ENCODE results near the gene ARMC3. TPM values are rescaled to one million over a fixed set of nuclear protein-coding genes. Genes with fewer than 3 reads are reported as not detected.

The ARMC3 gene, protein sequence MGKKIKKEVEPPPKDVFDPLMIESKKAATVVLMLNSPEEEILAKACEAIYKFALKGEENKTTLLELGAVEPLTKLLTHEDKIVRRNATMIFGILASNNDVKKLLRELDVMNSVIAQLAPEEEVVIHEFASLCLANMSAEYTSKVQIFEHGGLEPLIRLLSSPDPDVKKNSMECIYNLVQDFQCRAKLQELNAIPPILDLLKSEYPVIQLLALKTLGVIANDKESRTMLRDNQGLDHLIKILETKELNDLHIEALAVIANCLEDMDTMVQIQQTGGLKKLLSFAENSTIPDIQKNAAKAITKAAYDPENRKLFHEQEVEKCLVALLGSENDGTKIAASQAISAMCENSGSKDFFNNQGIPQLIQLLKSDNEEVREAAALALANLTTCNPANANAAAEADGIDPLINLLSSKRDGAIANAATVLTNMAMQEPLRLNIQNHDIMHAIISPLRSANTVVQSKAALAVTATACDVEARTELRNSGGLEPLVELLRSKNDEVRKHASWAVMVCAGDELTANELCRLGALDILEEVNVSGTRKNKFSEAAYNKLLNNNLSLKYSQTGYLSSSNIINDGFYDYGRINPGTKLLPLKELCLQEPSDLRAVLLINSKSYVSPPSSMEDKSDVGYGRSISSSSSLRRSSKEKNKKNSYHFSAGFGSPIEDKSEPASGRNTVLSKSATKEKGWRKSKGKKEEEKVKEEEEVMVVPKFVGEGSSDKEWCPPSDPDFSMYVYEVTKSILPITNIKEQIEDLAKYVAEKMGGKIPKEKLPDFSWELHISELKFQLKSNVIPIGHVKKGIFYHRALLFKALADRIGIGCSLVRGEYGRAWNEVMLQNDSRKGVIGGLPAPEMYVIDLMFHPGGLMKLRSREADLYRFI
- under 1 TPM in 1 of 9 donors, not detected in 8; 0.17 TPM for total RNA-seq
- not detected for polyA plus RNA-seq
- long read RNA-seq, donor 1 = 0 reads
- long read RNA-seq, donor 2 = 0 reads
- long read RNA-seq, donor 3 = 0 reads
- long read RNA-seq, donor 4 = 0 reads
- long read RNA-seq, donor 5 = 0 reads
- long read RNA-seq, donor 6 = 0 reads
- long read RNA-seq, donor 7 = 0 reads
- long read RNA-seq, donor 8 = 0 reads
- long read RNA-seq, donor 9 = 0 reads
- long read RNA-seq, donor 10 = 0 reads

DNA sequence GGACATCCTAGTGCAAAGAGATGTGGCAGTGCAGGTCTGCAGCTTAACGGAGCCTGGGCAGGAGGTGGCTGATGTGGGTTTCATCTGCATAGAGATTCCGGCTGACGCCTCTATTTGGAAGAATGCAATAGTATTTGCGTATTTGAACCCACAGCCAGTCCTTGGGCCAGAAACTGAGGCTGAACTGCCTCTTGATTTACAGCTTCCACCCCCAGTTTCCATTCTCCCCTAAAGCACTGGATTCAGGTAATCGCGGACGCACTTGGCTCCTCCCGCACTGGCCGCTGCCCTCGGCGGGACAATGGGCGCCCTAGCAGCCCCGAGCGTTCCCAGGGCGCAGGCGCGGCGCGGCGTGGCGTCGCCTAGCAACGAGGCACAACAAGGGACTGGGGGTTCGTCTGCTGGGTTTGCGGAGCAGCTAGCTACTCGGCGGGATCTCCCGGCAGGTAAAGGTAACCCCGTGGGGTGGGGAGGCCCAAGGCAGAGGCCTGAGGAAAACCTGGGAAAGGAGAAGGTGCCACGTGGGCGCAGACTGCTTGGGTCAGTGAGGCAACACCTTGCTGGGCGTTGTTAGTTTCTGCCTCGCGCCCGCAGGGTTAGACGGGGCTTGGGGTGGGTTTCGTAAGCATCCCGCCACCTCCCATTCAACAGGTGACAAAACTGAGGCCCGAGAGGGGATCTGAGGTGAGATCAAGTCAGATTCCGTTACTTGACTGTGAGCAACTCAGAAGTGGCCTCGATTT, at the start of gene ARMC3:
ARMC3 (plus strand) TSS at position 393 of the 743 bp plus-strand sequence. CDS start 3,944 bp downstream, outside the sequence.
- no peaks in the 10 kb centered on the region for H3K4me1 ChIP-seq (replicated peaks in 1 of 2)
- H3K36me3 ChIP-seq (replicated peaks in 1 of 2) = no peaks in the 10 kb centered on the region
- H3K4me3 ChIP-seq = peak within 1 kb of the TSS in 2 of 4 donors; percentile 0 to 56
- no peak within 1 kb of the TSS for H3K27ac ChIP-seq
- 11 to 18% (median 14%) methylated on average over 21 to 41 of the region's 41 CpGs for WGBS, 4 donors
- intact Hi-C loops (cut with DNase I) = no loop called here
- no peaks in the 10 kb centered on the region for H3K9me3 ChIP-seq (replicated peaks in 1 of 3)
- TF ChIP-seq POLR2A (IDR thresholded peaks at IDR 0.05) = no peak
- TF ChIP-seq, protein P1, sequence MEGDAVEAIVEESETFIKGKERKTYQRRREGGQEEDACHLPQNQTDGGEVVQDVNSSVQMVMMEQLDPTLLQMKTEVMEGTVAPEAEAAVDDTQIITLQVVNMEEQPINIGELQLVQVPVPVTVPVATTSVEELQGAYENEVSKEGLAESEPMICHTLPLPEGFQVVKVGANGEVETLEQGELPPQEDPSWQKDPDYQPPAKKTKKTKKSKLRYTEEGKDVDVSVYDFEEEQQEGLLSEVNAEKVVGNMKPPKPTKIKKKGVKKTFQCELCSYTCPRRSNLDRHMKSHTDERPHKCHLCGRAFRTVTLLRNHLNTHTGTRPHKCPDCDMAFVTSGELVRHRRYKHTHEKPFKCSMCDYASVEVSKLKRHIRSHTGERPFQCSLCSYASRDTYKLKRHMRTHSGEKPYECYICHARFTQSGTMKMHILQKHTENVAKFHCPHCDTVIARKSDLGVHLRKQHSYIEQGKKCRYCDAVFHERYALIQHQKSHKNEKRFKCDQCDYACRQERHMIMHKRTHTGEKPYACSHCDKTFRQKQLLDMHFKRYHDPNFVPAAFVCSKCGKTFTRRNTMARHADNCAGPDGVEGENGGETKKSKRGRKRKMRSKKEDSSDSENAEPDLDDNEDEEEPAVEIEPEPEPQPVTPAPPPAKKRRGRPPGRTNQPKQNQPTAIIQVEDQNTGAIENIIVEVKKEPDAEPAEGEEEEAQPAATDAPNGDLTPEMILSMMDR (IDR thresholded peaks at IDR 0.05) = no peak
- peak in 5 of 7 donors; percentile 16 to 53 (median 35) for DNase-seq
- peaks cover 4% of the 10 kb centered on the region for H3K27me3 ChIP-seq

DNA sequence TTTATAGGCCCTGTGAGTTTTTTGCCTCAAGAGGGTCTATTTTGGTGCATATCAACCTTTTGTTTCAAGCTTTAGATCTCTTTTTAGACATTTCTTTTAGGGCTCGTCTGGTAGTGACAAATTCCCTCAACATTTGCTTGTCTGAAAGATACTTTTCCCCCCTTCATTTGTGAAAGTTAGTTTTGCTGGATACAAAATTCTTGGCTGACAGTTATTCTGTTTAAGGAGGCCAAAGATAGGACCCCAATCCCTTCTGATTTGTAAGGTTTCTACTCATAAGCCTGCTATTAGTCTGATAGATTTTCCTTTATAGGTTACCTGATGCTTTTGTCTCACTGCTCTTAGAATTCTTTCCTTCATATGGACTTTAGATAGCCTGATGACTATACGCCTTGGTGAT, 36.1 kb upstream of the ARMC3 start:
- intact Hi-C loops (cut with DNase I) = no loop called here
- H3K9me3 ChIP-seq (replicated peaks in 1 of 3) = peaks cover 0 to 6% (median 0%) of the 10 kb centered on the region in 3 donors

DNA sequence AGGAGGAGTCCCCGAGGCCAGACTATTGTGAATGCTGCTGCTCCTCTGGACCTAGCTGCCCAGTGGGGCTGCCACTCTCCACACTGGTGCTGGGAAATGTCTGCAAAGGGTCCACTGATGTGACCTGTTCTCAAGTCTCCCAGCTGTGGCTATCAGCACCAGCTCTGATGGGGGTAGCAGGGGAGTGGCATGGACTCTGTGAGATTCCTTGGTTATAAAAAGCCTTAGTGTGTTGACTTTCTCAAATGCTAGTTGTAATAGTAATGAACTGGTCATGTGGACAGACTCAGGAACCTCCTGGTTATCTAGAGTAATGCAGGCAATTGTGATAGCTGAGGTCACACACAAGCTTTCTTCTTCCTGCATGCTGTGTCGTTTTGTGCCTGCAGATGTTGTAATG, 34.1 kb upstream of the ARMC3 start:
- no peak for TF ChIP-seq POLR2A (IDR thresholded peaks at IDR 0.05)
- TF ChIP-seq, protein P1 (IDR thresholded peaks at IDR 0.05) = no peak
- WGBS, 4 donors = 30 to 78% (median 57%) methylated on average over 1 to 2 of the region's 2 CpGs
- intact Hi-C loops (cut with DNase I) = no loop called here
- Histone ChIP-seq H3K27me3 (no peaks in the 10 kb centered on the region), H3K36me3 (replicated peaks in 1 of 2) (no peaks in the 10 kb centered on the region), H3K4me1 (replicated peaks in 1 of 2) (no peaks in the 10 kb centered on the region), H3K4me3 (no peak overlapping the region), H3K9me3 (replicated peaks in 1 of 3) (peaks cover 0 to 6% (median 0%) of the 10 kb centered on the region in 3 donors), H3K27ac (no peak overlapping the region)
- no peak for DNase-seq

More for the DNA sequence above, 36.1 kb upstream of the ARMC3 start:
- Histone ChIP-seq H3K4me1 (replicated peaks in 1 of 2) (no peaks in the 10 kb centered on the region), H3K4me3 (no peak overlapping the region), H3K27ac (no peak overlapping the region), H3K27me3 (no peaks in the 10 kb centered on the region), H3K36me3 (replicated peaks in 1 of 2) (no peaks in the 10 kb centered on the region)
- TF ChIP-seq, protein P1 (IDR thresholded peaks at IDR 0.05) = no peak
- no peak for TF ChIP-seq POLR2A (IDR thresholded peaks at IDR 0.05)
- no peak for DNase-seq
- WGBS, 4 donors = 65 to 80% (median 74%) methylated on average over 2 of the region's 2 CpGs

Data from adrenal gland (tissue), 19 donors.